Tibial artery (tissue), 4 donors: ENCODE data around the gene POP4.

Source experiments
- DNase-seq, 2 donors: peaks; one replicate each; pipeline ENCODE4 v3.0.0-alpha.2; 2019
- H3K27ac ChIP-seq, 2 donors: fragments of 200-600 bp; sonication (generic) in 1 of 2; 1 replicate in 1 of 2; 2 replicates in 1 of 2; pipeline ENCODE4 v1.5.1; 2018 to 2019; ENCODE audit warnings: mild to moderate bottlenecking in 1 of 2
- H3K27me3 ChIP-seq, 2 donors: fragments of 200-600 bp; sonication (generic) in 1 of 2; one replicate each; pipeline versions ENCODE4 v1.5.1 to v1.6.0; 2016 to 2019
- H3K36me3 ChIP-seq, 3 donors: fragments of 200-600 bp; sonication (generic) in 2 of 3; one replicate each; pipeline ENCODE4 v1.5.1; 2016 to 2019; ENCODE audit warnings: mild to moderate bottlenecking in 2 of 3
- H3K4me1 ChIP-seq, 4 donors: fragments of 200-600 bp; sonication (generic) in 2 of 4; 1 replicate in 3 of 4; 2 replicates in 1 of 4; pipeline ENCODE4 v1.5.1; 2016 to 2019
- H3K4me3 ChIP-seq, 2 donors: fragments of 200-600 bp; sonication (generic) in 1 of 2; 1 replicate in 1 of 2; 2 replicates in 1 of 2; pipeline ENCODE4 v1.5.1; 2018 to 2019; ENCODE audit warnings: mild to moderate bottlenecking in 2 of 2
- H3K9me3 ChIP-seq, 3 donors: fragments of 200-600 bp; sonication (generic) in 1 of 3; one replicate each; pipeline ENCODE4 v1.5.1; 2016 to 2019
- CTCF ChIP-seq, 2 experiments: fragments of 200-600 bp in 1 of 2; fragments of 450-650 bp in 1 of 2; IDR thresholded peaks; one replicate each; pipeline ENCODE4 v1.5.1; 2017 to 2019; ENCODE audit warnings: antibody characterized with exemption in 2 of 2, mild to moderate bottlenecking in 1 of 2, moderate library complexity in 1 of 2
- intact Hi-C: fragments of 100-400 bp; cut with DNase I; formaldehyde crosslinking; loops from one replicate; pipeline ENCODE4 v1.15.0; 2023; ENCODE audit warnings: low total_unique reads

Gene POP4

GRCh38 chr19:29574510-29574909 is 31.6 kb upstream of the POP4 start:
- H3K4me1 ChIP-seq, result no peaks in the 10 kb centered on the region
- H3K9me3 ChIP-seq, result no peaks in the 10 kb centered on the region
- no peak for TF ChIP-seq CTCF (IDR thresholded peaks at IDR 0.05)
- H3K4me3 ChIP-seq, result no peak overlapping the region
- H3K36me3 ChIP-seq, result no peaks in the 10 kb centered on the region
- H3K27ac ChIP-seq, result no peak overlapping the region
- H3K27me3 ChIP-seq, result peaks cover 0 to 33% of the 10 kb centered on the region in 2 donors
- intact Hi-C loops, result no loop called here
- no peak for DNase-seq

DNA sequence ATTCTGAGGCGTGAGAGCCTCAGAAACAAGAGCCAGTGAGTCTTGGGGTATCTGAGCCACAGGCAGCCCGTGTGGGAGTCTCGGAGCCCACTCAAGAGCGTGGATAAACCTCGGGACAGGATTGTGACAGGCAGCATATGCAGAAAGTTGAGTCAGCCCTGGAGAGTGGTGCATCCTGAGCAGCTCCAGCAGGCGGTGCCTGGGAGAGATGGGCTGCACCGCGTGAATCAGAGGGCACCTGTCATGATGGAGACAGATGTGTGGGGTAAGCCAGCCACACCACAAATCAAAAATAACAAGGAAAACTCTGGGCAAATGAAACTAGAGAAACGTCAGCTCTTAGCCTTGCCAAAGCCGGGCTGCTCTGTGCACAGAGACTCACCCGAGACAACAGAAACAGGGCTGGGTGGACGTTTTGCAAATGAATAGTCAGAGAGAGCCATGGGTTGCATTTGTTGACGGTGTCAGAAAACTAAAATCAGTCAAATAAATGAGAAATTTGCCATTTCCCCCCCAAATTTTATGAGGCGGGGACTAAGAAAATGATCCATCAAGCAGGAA is 30.0 kb upstream of the POP4 start:
- H3K27ac ChIP-seq, result no peak overlapping the region
- intact Hi-C loops, result no loop called here
- DNase-seq, result no peak
- H3K4me3 ChIP-seq, result no peak overlapping the region
- peaks cover 0 to 2% (median 0%) of the 10 kb centered on the region in 3 donors for H3K9me3 ChIP-seq
- no peaks in the 10 kb centered on the region for H3K36me3 ChIP-seq
- no peaks in the 10 kb centered on the region for H3K4me1 ChIP-seq
- peaks cover 0 to 46% of the 10 kb centered on the region in 2 donors for H3K27me3 ChIP-seq
- TF ChIP-seq CTCF (IDR thresholded peaks at IDR 0.05), result no peak

DNA sequence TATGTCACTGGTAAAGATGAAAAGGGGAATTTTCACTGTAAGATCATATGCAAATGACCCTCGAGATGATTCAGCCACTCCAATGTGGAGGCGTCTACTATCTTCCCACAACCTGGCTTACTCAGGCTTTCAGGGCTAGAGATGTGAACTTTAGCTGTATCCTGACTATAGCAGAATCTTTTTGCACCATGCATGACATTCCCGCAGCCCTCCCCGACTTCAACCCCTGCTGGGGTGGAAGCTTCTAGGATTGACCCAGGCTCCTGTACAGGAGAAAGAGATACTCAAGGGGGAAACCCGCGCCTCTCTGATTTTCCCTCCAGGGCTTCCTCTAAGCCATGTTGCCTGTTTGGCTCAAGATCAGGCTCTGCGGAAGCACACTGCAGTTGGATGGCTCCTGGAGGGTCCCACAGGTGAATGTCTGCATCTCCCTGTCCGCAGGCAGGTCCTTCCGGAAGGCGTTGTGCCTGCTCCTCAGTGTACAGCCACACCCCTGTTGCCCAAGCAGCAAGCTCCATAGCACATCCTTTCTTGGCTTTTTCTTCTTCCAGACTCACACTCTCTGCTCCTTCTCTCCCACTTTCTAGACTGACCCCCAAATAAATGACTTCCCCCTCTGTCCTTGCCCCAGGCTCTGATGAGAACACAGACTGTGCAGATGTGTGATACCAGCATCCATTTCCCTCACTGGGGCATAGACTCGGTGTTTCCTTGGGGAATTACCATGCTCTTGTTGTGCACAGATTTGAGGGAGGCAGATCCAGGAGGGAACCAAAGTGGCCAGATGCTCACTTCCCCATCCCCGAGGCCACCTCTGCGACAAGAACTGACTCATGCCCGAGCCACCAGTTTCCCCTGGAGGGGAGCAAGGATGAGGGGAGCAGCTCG is 29.1 kb upstream of the POP4 start:
- DNase-seq, result no peak
- Histone ChIP-seq H3K36me3 (no peaks in the 10 kb centered on the region), H3K27ac (no peak overlapping the region), H3K4me1 (no peaks in the 10 kb centered on the region), H3K4me3 (no peak overlapping the region), H3K9me3 (peaks cover 0 to 6% (median 0%) of the 10 kb centered on the region in 3 donors), H3K27me3 (peaks cover 0 to 45% of the 10 kb centered on the region in 2 donors)
- intact Hi-C loops, result no loop called here
- TF ChIP-seq CTCF (IDR thresholded peaks at IDR 0.05), result no peak

DNA sequence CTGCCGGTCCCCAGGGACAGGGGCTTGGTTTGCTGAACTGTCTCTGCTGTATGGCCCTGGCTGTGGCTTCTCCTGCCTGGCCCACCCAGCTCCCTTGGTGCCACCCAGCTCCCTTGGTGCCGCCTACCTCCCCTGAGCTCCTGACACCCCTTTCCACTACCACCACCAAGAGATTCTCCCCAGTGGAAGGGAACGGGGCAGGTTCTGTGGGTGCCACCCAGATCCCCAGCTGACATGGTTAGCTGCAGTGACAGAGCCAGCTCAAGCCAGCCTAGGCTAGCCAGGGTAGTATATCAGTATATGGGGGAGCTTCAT is 28.5 kb upstream of the POP4 start:
- no peak for DNase-seq
- H3K9me3 ChIP-seq, result peaks cover 0 to 6% (median 0%) of the 10 kb centered on the region in 3 donors
- H3K4me1 ChIP-seq, result no peaks in the 10 kb centered on the region
- peaks cover 0 to 43% of the 10 kb centered on the region in 2 donors for H3K27me3 ChIP-seq
- no peak overlapping the region for H3K27ac ChIP-seq
- intact Hi-C loops, result no loop called here
- no peaks in the 10 kb centered on the region for H3K36me3 ChIP-seq
- H3K4me3 ChIP-seq, result no peak overlapping the region
- TF ChIP-seq CTCF (IDR thresholded peaks at IDR 0.05), result no peak

DNA sequence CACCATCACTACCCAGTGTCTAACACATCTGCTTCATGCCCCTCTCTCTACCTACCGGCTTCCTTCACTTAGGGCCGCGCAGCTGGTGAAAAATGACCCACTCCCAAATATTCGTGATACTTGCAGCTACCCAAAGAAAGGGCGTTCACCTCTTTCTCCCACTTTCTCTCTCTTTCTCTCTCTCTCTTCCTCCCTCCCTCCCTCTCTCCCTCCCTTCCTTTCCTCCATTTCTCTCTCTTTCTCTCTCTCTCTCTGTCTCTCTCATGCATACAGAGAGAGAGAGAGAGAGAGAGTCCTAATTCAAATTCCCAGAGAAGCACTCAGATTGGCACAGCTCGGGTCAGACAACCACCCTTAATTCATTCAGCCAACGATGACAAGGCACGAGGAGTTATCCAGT is 27.7 kb upstream of the POP4 start:
- no peak for DNase-seq
- intact Hi-C loops, result no loop called here
- no peak overlapping the region for H3K4me3 ChIP-seq
- no peaks in the 10 kb centered on the region for H3K36me3 ChIP-seq
- H3K9me3 ChIP-seq, result peaks cover 0 to 6% (median 0%) of the 10 kb centered on the region in 3 donors
- no peak for TF ChIP-seq CTCF (IDR thresholded peaks at IDR 0.05)
- H3K27me3 ChIP-seq, result peaks cover 0 to 43% of the 10 kb centered on the region in 2 donors
- no peak overlapping the region for H3K27ac ChIP-seq
- H3K4me1 ChIP-seq, result no peaks in the 10 kb centered on the region
